HG02610 (cell line): Measurements from ENCODE around the gene PHRF1.

Source experiments
- ATAC-seq: cut with Tn5 transposase; IDR thresholded peaks from one replicate; pipeline ENCODE4 v1.9.1; 2021; ENCODE audit warnings: mild to moderate bottlenecking, moderate library complexity; ENCODE audit not compliant: unreplicated experiment

Gene PHRF1

DNA sequence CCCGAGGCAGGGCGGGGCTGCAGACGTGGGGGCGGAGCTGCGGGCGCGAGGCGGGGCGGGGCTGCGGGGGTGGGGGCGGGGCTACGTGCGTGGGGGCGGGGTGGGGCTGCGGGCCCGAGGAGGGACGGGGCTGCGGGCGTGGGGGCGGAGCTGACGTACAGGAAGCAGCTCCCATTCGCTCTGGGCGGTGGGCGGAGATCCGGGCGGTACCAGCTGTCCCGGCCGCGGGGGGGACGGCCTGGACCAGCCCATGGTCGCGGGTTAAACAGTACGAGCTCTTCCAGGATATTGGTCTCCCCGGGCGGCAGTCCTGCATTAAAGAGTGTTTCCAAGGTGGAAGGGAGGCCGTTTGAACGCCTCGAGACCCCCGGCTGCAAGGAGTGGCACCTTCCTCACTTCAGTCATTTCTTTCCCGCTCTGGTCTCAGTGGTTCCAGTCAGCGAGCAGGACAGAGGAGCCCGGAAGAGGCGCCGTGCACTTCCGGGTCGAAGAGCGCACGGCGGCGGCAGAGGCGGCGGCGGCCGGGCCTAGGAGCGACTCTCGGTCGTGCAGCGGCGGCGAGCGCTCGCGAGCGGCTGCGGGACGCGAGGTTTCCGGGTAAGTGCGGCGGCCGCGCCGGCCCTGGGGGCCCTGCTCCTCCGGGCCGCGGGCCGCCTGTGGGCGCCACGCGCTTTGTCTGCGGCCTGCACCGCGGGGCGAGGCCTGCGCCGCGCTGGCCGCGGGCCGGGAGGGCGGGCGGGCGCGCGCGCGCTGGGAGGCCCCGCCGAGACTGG is at the start of gene PHRF1:
PHRF1 (plus strand) TSS at position 475 of the 773 bp plus-strand sequence. CDS start 5,043 bp downstream, outside the sequence.
- peak; percentile 79 for ATAC-seq

DNA sequence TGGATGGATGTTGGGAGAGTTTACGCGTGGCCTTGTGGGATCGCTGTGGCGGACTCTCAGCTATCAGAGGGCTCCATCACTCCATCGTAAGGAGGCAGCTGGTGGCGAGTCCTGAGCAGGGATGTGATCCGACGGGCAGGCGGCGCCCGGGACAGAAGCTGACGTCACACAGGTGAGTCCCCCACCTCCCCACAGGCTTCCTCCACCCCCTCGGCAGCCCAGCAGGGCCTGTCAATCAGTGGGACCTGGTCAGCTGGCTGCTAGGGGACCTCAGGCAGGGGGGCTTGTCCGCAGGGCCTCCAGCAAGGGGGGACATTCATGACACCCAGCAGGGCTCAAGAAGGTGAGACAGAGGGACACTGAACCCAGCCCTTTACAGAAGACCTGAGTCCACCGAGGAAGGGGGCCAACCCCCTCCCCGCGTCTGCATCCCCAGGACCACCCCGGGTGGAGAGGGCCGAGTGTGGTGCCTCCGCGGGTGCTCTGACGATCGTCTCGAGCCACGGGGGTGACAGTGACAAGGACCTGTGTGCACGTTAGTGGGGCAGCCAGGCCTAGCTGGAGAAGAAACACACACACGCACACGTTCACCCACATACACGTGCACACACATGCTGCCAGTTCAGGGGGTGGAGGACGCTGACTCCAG is 48.0 kb upstream of the PHRF1 start:
- ATAC-seq: no peak

DNA sequence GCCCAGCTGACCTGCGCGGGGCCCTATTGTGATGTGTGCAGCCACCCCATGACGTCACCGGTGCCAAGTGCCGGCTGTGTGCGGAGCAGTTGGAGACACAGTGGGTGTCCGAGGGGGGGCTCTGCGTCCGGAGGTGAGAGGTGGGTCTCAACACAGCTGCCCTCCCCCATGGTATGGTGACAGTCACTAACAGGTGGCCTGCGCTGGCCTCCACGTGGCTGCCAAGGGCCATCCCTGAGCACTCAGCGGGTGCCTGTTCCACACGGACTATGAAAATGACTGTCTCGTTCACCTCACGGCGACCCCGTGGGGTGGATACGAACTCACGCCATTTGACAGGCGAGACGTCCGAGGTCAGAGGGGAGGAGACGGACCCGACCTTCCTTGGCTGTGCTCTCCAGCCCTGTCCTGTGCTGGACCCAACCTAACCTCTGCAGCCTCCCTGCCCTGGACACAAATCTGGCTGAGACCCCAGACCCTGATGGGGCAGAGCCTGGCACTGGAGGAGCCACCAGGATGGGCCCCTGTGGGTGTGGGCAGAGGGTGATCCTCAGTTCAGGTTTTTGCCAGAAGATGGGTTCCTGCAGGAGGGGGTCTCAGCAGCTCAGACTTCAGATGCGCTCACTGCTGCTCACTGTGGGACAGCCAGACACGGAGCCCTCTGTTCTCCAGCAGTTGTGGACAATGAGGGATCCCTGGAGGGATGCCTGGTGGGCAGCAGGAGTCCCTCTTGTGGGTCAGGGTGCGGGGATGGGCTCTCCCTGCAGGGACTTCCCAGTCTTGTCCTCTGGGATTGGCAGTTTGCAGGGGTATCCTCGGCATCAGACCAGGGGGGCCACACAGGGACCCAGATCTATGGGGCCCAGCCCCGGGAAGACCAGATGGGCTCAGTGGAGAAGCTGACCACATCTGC is 47.2 kb upstream of the PHRF1 start:
- no peak for ATAC-seq

DNA sequence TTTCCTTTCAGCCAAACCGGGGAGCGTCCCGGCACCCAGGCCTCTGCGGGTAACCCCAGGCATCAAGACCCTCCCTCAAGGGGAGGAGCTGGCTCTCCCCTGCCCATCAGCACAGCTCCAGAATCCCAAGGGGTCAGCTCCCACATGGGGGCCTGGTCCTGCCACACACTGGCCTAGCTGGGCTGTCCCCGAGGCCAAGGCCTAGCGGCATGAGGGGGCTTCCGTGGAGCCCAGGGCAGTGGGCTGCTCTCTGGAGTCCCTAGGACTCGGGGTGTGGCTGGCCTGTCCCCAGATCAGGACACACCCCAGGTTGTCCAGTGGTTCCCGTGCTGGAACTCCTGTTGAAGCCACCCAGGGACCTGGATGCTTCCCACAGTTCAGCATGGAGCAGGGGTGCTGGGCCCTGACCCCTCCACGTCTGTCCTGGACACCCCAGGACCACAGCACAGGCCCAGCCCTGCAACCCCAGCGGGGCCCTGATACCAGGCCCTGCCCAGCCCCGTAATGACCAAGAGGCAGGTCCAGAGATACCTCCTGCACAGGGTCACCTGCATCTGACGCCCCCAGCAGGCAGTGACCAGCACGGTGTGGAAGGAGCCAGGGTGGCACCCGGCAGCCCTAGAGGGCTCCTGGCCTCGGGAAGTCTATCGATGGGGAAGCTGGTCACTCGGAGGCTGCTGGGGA is 46.4 kb upstream of the PHRF1 start:
- no peak for ATAC-seq

- ATAC-seq: no peak
Observed at GRCh38 chr11:530960-531831, 45.1 kb upstream of the PHRF1 start.

DNA sequence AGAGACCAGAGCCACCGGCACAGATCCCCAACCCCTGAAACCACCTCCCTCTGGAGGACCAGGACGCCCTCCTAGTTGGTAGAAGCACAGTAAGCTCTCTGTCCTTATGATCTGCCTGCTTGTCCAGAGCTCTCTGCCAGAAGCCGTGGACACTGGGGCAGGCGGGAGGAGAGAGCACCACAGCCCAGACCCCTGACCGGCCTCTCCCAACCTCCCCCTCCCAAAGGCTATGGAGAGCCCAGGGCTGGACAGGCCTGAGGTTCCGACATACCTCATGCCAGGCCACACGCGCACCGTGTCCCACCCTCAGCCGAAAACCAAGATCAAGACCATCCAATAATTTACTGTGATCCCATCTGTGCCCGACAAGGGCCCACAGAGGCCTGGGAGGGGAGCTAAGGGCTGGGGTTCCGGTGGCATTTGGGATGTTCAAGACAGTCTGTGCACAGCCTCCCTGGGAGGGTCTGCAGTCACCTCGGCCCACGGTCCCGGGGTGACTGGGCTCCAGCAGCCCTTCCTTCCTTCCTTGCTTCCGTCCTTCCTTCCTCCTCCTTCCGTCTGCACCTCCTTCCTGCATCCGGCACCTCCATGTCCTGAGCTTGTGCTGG is 44.2 kb upstream of the PHRF1 start:
- no peak for ATAC-seq

DNA sequence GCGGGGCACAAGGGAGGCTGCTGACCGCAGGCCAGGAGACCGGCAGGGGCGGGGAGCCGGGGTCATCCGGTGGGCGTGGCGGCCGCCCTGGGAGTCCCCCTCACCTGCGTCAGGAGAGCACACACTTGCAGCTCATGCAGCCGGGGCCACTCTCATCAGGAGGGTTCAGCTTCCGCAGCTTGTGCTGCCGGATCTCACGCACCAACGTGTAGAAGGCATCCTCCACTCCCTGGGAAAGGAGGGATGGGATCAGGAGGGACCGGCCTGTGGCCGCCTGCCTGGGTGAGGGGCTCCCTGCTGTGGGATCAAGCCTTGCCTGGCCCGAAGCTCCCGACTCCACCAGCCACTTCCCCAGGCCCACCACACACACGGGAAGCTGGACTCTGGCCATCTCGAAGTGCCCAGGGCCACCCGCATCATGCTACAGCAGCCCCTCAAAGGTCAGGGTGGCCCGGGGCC is 43.7 kb upstream of the PHRF1 start:
- ATAC-seq: no peak

- no peak for ATAC-seq
Observed at GRCh38 chr11:532986-533585, 43.2 kb upstream of the PHRF1 start.

GRCh38 chr11:533586-534395 is 42.5 kb upstream of the PHRF1 start:
- ATAC-seq: no peak

DNA sequence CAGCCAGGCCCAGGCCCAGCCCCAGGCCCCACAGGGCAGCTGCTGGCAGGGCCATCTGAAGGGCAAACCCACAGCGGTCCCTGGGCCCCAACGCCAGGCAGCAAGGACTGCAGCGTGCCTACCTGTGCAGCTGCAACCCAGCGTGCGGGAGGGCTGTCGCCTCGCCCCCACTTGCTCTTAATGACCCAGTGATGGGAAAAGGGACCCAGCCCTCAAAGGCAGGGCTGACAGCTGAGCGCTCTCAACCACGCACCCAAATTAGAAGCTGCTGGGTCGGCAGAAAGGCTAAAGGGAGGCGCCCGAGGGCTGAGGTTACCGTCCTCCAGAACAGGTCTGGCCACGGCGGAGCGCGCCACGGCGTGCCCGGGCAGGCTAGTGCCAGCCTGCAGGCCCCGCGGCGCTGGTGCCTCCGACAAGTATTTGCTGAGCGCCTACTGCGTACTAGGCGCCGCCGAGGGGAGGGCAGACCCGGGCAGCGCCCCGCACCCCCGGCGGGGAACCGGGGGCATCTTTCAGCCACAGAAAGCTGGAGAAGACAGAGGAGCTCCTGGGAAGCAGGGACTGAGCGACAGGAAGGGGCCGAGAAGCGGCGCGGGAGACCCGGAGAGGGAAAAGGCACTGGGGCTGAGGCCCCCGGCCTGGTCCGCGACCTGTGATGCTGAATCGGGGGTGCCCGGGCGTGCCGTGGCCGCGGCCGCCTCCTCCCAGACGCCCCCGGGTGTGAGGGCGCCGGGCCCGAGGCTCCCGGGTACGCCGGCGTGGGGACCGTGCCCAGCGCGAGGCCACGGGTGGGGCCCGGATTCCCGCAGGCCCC is 41.7 kb upstream of the PHRF1 start:
- peak; percentile 0 for ATAC-seq

DNA sequence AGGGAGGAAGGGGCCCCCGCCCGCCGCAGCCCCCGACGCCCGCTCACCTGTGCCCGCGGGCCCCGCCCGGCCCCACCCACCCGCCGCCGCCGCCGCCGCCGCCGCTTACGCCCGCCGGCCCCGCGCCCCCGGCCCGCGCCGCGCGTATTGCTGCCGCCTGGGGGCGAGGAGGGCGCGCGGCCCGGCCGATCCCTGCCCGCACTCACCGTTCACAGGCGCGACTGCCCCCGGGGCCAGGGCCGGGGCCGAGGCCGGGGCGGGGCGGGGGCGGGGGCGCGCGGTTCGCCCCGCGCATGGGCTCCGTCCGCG is 41.1 kb upstream of the PHRF1 start:
- ATAC-seq: peak; percentile 8

- peak; percentile 71 for ATAC-seq
Observed at GRCh38 chr11:535519-536454, 40.5 kb upstream of the PHRF1 start, which contains the start of gene HRAS. TSS of gene HRAS (minus strand) at chr11:535576.

DNA sequence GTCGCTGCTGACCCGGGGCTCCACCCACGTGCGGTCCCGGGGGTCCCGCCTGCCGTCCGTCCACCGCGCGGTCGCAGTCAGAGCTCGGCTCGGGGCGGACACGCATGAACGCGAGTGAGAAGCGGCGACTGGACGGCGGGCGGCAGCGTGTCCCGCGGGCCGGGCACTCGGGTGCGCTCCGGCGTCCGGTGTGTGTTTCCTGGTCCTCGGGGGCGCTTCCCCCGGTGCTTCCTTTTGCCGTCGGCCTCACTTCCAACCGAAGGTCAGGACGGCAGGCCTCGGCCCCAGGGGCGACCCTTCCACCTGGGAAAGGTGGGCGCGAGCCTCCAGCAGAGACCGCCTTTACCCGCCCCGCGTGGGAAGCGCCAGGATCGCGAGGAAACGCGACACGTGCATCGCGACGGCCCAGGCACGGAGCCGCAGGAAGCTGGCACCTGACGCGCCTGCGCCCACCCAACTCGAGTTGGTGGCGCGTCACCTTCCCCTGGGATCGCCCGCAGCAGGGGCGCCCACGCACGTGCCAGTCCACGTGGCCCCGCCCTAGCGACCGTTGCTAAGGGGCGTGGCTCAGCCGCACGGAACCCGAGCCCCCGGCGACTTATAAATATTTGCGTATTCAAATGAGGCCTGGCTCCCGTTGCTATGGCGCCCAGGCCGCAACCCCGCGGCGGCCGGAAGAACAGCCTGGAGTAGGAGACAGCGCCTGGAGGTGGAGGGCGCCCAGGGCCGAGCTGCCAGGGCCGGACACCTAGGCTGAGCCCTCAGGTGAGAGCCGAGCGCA is 39.2 kb upstream of the PHRF1 start, which contains the start of gene LRRC56:
LRRC56 (plus strand) TSS at position 687 of the 781 bp plus-strand sequence. CDS start 3,158 bp downstream, outside the sequence.
- ATAC-seq: peak; percentile 46

DNA sequence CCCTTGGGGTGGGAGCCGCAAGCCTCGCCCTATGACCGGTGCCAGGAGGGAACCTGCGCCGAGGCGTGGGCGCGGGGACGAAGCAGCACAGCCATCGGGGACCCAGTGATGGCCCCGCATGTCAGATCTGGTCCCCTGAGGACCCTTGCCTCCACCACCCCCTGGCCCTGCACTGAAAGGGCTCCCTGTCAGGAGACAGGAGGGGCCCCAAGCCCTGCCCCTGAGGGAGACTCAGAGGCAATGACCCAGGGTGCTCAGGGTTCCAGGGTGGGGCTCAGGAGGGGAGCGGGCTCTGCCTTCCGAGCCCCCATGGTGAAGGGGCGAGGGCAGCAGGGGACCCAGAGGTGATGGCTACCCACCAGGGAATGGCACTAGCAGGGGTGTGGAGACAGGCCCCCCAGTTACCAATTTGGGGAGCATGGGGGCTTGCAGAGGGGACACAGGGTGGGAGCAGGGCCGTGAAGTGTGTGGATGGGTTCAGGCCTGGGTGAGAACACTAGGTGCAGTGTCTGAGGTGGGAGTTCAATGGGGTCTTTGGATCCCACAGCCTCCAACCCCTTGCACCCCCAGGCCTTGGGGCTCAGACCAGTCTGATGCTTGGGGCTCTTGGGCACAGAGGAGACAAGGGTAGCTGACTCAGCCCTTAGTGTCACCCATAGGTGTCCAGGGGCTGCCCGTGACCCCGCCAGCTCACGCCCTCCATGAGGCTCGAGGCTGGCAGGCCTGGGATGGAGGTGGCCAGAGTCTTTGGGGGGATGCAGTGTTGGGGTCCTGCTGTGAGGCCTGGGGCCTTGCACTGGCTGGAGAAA is 38.4 kb upstream of the PHRF1 start:
- no peak for ATAC-seq
